ENCODE results near the gene C1orf21.

The C1orf21 gene

DNA sequence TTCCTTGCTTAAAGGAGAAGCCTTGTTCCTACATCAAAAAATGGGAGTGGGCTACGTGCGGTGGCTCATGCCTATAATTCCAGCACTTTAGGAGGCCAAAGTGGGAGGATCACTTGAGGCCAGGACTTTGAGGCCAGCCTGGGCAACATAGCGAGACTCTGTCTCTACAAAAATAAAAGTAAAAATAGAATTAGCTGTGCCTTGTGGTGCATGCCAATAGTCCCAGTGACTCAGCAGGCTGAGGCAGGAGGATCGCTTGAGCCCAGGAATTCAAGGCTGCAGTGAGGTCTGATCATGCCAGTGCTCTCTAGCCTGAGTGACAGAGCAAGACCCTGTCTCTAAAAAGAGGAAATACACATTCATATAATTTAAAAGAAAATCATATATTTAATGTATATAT is 127.1 kb downstream of the C1orf21 start:
- DNase-seq (ENCODE audit: low read depth) = no peak

DNA sequence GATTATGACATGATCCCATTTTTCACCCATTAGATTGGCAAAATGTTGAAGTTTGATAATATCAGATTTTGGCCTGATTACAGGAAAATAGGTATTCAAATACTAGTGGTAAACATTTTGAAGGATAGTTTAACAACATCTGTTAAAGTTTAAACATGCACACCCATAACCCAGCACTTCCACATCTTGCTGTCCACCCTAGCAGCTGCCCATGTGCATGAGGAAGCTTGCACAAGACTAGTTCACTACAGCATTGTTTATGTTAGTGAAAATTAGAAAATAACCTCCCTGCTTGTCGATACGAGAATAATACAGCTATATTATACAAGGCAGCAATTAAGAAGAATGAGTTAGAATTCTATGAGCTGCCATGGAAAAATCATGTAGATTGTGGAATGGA is 127.6 kb downstream of the C1orf21 start:
- no peak for DNase-seq (ENCODE audit: low read depth)

DNA sequence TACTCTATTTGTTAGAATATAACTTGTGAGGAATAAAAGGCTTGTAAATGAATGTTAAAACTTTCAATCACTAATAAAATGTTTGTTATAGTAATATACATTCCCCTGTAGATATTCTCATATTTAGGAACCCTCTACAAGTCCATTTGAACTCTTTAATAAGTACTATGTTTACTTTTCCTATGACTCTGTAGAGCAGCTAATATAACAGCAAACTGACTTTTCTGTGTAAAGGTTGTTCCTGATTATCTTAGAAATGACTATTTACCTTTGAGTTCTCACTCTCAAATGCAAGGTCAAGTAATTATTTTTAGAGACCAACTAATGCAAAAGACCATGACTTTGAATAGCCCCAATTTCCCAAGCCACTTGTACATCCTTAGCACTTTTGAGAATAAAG is 130.3 kb downstream of the C1orf21 start:
- no peak for DNase-seq (ENCODE audit: low read depth)

DNA sequence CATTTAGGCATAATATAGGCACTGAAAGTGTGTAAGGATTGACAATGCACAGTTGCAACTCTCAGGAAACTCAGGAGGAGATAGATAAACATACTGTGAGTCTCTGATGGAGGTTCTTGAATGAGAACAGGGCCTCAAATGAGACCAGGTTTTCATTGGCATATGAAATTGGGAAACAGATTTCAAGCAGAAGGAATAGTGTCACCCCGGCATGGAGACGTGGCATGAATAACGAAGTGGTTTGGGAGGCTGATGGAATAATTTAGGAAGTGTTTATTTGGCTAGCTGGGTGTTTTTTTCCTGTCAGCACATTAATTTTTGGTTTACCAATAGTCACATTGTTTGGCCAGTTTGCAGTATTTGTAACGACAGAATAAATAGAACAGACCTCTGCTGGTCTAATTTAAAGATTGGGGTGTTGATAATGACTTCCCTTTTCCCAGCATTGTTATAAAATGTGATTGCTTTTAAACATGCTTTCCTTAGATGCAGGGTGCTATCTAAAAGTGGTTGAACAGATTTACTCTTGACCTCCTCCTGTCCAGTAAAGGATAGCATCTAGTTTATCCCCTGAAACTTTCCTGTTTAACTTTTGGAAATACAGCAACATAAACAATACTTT is 132.0 kb downstream of the C1orf21 start:
- no peak for DNase-seq (ENCODE audit: low read depth)

DNA sequence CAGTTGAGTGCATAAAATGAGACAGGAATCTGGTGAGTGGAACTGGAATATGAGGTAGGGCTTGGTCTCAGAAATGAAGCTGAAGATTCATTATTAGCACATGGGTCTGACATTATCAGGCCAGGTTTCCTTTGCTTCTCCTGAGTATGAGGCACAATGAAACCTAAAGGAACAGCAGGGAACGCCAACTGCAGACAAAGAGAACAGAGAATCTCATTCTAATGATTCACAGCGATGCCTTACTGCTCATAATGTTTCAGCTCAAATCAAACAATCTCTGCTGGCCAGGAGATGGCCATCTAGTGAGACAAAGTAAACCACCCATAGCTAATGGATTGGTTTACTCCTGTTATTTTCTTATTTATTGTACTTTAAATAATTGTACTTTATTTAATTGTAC is 133.5 kb downstream of the C1orf21 start:
- no peak for DNase-seq (ENCODE audit: low read depth)

DNA sequence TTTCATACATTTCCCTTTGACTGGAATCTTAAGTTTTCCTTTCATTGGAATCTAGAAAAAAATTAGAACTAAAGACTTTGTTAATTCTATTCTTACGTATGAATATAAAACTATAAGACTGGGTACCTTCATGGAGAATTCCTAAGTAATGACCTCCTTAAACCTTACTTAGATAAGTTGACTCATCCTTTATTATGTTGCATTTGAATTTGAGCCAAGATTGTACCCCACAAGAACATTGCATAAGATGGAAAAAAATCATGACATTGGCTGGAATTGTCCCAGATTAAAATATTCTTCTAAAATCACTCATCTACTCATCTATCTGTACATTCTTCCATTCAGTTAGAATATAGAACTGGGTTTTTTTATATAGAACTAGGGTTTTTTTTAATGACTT is 137.4 kb downstream of the C1orf21 start:
- DNase-seq (ENCODE audit: low read depth) = no peak

DNA sequence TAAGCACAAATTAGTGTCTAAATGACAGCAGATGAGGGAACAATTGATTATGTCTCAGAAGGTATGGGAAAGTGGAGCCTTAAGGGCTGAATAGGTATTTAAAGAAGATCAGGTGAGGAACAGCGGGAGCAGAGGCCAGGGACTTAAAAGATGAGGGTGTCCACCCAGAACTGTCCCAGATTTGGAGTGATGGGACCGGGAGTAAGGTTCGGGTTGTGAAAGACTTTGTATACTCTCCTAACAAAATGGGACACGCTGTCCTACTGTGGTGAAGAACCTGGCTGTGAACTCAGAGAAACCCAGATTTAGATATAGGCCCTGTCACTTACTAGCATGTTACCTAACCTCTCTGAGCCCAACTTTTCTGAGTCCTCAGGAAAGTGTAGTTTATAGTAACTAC is 140.6 kb downstream of the C1orf21 start:
- no peak for DNase-seq (ENCODE audit: low read depth)

DNA sequence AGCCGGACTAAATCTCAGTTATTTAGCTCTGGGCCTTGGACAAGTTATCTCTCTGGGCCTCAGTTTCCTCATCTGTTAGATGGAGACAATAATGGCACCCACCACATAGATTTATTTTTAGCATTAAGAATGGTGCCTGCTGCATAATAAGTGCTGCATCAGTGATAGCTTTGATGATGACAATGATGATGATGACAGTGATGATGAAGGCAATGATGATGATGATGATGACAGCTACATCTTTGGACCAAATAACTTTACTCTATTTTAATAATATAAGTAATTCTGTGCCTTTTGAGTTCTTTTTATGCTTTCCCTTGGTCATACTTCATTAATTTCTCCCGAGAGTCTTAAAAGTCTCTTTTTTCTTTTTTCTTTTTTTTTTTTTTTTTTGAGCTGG is 143.4 kb downstream of the C1orf21 start:
- DNase-seq (ENCODE audit: low read depth) = no peak

DNA sequence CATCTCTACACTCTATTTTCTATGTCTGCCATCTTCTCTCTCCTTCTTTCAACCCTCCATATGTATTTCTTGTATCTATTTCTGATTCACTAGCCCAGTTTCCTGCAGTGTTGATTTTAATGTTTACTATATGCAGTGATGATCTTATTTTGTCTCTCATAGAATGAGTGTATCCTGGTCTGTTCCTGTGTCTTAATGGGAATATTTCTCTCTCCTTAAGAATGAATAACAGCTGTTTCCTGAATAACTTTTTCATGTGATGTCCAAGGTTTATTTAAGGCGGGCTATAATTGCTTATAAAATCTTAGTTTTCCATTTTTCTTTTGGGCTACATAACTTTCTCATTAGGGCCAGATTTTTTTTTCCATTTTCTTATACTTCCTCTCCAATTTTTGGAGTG is 144.5 kb downstream of the C1orf21 start:
- no peak for DNase-seq (ENCODE audit: low read depth)

DNA sequence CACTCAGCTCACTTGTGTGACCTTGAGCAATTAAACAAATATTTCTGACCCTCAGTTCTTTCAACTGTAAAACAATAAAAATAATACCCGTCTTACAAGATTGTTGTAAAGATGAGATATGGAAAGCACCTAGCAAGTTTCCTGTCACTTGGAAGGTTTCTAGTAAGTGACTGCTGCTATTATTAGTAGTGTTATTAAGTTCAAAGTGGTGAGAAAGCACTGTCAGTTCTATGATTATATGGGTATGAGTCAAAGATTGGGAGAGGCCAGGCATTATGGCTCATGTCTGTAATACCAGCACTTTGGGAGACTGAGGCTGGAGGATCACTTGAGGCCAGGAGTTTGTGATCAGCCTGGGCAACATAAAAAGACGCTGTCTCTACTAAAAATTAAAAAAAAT is 145.4 kb downstream of the C1orf21 start:
- DNase-seq (ENCODE audit: low read depth) = no peak

DNA sequence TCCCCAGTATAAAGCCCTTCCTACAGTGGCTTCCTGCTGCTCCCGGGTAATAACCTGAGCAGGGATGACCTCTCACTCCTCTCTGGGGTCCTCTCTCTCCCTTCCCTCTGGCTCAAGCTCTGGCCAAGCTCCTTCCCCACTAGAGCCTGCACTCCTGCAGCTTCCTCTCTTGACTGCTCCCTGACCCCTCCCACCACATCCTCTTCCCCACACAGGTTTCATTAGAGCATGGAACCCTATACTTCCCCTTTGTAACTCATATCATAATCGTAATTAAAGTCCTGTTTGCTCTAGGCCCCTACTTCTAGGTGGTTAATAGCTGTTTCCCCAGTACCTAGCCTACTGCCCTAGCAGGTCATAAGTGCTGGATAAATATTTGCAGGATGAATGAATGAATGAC is 146.2 kb downstream of the C1orf21 start:
- no peak for DNase-seq (ENCODE audit: low read depth)

DNA sequence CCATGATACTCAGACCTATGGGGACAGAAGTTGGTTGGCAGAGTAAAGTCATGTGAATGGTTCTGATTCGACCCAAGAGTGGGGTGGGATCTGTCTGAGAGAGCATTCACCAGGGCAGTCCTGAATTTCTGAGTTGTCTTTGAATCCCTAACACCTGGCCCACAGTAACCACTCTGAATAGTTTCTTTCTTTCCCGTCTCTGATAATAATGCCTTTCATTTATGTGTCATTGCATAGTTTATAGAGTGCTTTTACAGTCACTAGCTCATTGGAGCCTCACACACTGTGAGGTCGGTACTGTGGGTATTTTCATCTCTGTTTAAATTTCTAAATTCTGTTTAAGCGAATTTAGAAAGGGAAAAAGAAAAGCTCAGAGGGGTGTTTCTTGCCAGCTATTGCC is 147.1 kb downstream of the C1orf21 start:
- DNase-seq (ENCODE audit: low read depth) = no peak

DNA sequence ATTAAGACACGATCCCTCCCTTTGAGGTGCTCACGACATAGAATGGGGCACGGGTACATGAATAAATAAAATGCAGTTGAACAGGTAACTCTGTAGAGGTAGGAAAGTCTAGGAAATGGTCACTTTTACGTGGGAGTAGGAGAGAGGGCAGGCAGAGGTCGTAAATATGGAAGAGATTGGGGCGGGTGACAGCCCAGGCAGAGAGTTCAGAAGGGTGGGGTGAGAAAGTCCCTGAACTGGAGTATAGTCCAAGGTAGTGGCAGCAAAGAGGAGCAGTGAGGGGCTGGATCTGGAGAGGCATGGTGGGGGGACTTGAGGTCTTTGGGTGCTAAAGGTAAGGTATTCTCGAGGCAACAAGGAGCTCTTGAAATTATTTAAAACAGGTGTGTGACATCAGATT is 147.9 kb downstream of the C1orf21 start:
- no peak for DNase-seq (ENCODE audit: low read depth)

DNA sequence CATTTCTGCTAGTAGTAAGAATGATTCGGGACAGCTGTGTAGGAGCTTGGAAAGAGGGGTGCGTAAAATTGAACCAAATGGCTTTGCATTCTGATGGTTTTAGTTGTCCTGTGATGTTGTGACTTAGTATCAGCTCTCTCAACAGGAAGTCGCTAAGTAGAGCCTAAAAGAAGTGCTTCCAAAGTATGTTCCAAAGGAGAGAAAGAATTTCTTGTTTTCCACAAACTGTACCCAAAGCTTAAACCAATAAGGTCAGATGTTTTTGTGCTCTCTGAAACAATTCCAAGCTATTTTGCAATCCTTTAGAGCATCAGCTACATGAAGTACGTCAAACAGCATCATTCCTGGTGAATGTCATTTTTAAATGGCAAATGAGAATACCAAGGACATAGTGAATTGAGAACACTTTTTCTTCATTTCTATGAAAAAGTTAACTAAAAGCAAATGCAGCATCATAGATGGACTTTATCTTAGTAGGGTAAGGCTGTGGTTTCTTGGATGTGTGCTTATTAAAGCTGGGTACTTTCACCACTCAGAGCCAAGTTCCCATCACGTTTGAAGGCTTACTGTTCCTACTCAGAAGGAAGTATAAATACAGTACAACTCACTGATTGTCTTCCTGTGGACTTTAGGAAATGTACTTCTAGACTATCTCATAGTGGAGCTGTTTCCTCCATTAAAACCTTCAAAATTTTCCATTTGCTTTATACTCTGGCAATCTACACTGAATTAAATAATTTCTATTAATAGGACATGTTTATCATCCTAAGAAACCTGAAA is 148.6 kb downstream of the C1orf21 start:
- no peak for DNase-seq (ENCODE audit: low read depth)

DNA sequence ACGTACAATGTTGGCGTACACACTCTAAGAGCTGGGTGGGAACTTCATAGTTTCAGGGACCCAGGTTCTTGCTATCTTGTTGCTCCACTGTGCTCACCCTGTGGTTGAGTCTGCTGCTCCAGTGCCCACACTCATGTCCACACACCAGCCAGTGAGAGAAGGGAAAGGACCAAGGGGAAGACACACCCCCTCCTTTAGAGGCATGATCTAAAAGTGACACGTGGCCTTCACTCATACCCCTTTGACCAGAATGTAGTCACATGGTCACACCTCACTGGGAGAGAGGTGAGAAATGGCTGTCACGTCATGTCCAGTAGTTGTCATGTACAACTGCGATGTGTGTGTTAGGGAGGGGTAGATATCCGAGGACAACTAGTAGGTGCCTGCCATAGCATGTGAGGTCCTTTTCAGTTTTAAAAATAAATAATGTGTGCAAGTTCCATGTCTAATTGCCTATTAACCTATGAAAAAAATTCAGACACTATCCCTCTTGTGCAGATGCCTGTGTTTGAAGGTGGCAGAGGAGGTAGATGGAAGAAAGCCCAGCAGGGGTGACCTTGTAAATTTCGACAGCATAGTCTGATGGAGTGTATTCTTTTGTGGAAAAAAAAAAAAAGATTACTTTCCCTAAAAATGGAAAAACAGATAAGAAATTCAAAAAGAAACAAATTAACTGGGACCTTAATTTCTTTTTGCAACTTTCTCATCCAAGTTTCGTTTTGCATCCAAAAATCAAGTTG is 149.6 kb downstream of the C1orf21 start:
- no peak for DNase-seq (ENCODE audit: low read depth)

DNA sequence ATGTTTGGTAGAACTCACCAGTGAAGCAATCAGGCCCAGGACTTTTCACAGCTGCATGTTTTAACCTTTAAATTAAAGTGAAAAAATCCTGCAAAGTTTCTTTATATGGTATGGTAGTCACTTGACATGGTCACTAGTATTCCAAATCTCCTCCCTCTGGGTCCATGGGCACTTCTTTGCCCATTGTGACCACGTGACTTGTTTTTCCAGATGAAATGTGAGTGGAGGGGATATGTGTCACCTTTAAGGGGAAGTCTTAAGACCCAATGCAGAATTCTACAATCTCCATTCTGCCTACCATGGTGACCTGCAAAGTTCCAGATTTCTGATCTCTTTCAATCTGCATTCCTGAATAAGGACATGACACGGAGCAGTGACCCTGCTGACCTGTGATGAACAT is 152.8 kb downstream of the C1orf21 start:
- no peak for DNase-seq (ENCODE audit: low read depth)

DNA sequence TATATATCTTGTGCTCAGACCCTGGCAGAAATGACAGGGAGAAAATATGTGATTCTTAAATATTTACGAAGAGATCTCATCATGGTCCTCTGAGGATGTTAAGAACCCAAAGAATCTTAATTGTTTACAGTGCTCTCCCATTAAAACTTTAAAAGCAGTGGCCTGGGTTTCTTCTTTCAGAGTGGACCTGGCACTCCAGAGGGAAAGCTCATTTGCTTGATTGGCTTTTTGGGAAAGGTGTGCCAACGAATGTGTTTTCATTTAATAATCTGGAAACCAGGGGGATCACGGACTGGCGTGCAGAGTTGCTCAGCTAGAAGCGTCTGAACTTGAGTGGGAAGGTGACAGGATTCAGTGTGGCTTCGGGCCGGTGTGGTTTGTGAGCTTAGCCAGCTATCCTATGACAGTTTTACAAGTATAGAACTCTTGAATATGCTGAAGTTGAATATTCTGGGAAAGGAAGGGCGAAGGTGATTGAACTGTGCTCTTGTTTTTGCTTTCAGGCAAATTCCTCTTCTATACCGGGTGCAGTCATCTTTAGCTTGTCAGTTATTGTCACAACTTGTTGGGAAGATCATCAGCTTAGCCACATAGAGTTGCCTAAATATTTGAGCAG is 154.8 kb downstream of the C1orf21 start:
- DNase-seq (ENCODE audit: low read depth) = no peak

DNA sequence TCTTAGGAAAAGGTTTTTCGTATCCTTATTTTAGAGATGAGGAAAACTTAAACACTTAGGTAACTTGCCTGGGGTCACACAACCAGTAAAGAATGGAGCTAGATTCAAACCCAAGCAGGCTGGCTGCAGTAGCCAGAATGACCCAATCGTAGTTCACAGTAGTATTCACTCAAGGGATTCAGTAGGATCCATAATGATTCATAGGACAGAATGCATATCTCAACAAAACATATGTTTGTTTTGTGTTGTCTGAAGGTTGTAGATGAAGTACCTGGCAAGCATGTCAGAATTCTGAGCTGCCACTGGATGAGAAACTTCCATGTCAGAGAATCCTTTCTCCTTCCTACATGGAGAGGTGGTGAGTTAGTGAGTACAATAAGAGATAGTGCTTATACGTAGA is 155.5 kb downstream of the C1orf21 start:
- no peak for DNase-seq (ENCODE audit: low read depth)

DNA sequence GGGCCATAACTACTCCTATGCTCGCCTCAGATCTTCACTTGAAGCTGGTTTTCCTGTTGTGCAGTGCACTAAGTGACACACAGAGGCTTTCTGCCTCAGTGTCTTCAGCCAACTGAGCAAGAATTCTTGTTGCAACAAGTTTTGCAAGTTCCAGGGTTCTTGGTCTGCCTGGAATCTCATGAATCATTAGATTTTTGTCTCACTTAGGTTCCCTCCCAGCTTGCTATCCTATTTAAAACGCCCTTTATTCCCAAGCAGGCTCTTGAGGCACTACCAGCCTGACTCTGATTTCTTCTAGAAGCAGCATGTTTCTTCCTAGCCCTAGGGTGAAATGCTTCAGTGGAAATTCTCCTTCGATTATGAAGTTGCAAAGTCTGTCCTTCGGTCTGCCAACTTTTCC is 158.8 kb downstream of the C1orf21 start:
- DNase-seq (ENCODE audit: low read depth) = no peak

DNA sequence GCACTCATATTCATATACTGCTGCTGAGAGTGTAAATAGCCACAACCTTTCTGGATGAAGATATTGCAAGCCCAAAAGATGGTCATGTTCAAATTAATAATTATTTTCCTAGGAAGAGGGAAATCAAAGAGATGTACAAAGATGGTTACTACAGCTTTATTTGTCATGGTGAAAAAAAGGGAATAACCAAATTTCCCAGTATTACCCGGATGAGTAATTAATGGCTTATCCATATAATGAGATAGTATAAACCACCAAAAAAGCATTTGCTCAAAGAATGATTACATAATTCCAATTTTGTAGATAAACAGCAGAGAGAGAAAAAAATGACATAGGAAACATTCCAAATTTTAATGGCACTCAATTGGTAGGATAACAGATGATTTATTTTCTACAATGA is 165.6 kb downstream of the C1orf21 start:
- DNase-seq (ENCODE audit: low read depth) = no peak

DNA sequence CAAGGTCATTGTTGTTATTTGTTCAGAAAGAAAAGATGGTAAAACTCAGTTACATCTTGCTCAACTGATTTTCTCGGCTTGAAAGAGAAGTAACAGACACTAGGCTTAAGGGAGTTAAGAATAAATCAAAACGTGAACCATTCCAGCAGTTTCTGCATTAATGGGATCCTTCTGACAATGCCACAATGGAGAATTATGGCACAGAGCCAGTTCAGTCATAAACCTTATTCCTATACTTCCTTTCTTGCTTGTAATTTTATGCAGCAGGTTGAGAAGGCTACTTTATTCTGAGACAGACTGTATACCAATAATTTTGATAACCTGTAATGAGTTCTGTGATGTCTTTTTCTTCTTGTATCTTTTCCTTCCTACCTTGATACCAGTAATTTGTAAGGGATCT is 167.0 kb downstream of the C1orf21 start:
- no peak for DNase-seq (ENCODE audit: low read depth)

DNA sequence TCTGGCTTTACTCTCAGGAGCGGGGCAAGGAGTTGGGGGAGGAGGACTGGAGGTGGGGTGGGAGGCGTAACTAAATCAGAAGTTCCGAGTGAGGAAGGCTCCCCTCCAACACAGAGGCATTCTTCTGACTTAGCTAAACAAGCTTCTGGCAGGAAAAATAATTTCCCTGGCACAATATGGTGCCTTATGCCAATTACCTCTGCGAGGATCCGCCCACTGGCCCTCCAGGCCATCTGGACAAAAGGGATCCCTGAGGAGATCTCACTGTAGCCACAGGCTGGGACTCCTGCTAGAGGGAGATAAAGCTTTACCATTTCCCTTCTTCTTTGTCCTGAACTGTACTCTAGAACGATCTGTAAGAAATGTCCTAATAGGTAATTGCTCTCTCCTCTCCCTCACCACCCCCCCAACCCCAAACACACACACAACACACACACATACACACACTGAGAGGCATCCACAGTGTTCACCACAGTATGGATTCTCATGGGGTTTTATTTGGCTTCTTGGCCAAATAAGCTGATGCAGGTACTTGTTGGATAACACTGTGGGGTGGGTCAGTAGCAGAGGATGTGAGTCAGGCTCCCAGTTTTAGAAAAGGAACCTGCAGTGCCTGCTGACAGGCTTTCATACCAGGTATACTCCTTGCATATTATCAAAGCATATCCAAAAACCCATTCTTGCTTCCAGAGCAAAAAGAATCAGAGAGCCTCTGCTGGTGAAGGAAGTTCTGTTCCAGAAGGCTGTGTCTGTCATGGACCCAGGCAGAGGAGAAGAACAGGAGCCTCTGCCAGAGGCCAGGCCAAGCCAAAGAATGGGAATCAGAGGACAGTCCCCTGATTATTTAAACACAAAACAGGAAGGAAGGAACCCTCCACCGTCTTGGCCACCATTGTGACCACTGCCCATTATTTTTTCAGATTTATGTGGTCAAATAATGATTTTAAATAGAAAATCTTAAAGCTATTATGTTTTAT is 169.1 kb downstream of the C1orf21 start:
- no peak for DNase-seq (ENCODE audit: low read depth)
